IMR-90 (cell line): Measurements from ENCODE around the gene SLC25A52. TPM values are rescaled to one million over a fixed set of nuclear protein-coding genes. Genes with fewer than 3 reads are reported as not detected.

Experiments used
- ATAC-seq: fragments of 200-7000 bp; cut with Tn5 transposase; 2 replicates; pipeline ENCODE4 v1.9.1; 2020; ENCODE audit warnings: low read depth, mild to moderate bottlenecking, moderate library complexity
- BruUV-seq: library from RNA; stranded (reverse); fragments of 400-500 nt; replicated peaks from 2 replicates; lab custom pipeline; 2021; lab: Mats Ljungman, UMichigan
- CTCF ChIA-PET: fragments of 300-600 bp; formaldehyde crosslinking; extraction: SDS; loops from one replicate; lab custom pipeline; 2021; ENCODE audit warnings: antibody characterized with exemption; lab: Yijun Ruan, JAX
- POLR2A ChIA-PET: fragments of 300-600 bp; sonication (Branson Sonifier 250); formaldehyde crosslinking; loops from one replicate; lab custom pipeline; 2022; ENCODE audit warnings: antibody characterized with exemption; ENCODE audit not compliant: unreplicated experiment; lab: Charles Lee
- DNase-seq: peaks from one replicate; pipeline ENCODE4 v3.0.0; 2013
- H2AFZ ChIP-seq: replicated peaks from 2 replicates; pipeline ENCODE3; 2013; ENCODE audit warnings: low read length, mild to moderate bottlenecking; ENCODE audit not compliant: poor library complexity
- H2AK5ac ChIP-seq: 2 replicates; pipeline ENCODE4 v1.6.1; 2013; ENCODE audit warnings: low read depth, low read length, inconsistent platforms
- H2AK9ac ChIP-seq: replicated peaks from 2 replicates; pipeline ENCODE3; 2013; ENCODE audit warnings: mild to moderate bottlenecking, low read depth, low read length, moderate library complexity; ENCODE audit not compliant: poor library complexity
- H2BK120ac ChIP-seq: 2 replicates; pipeline ENCODE4 v1.6.1; 2013; ENCODE audit warnings: low read depth, low read length, inconsistent platforms
- H2BK15ac ChIP-seq: 3 replicates; pipeline ENCODE4 v1.6.1; 2013; ENCODE audit warnings: low read depth, low read length, inconsistent platforms
- H2BK20ac ChIP-seq: 2 replicates; pipeline ENCODE4 v1.6.1; 2013; ENCODE audit warnings: low read depth, mild to moderate bottlenecking, inconsistent platforms, low read length, moderate library complexity
- H2BK5ac ChIP-seq: 2 replicates; pipeline ENCODE4 v1.6.1; 2013; ENCODE audit warnings: mild to moderate bottlenecking, low read depth, low read length, inconsistent platforms; ENCODE audit not compliant: poor library complexity, severe bottlenecking
- H3K14ac ChIP-seq: replicated peaks from 2 replicates; pipeline ENCODE4 v1.6.1; 2013; ENCODE audit warnings: low read depth, low read length, inconsistent platforms
- H3K18ac ChIP-seq: 2 replicates; pipeline ENCODE4 v1.6.1; 2013; ENCODE audit warnings: low read depth, low read length, control low read depth
- H3K23ac ChIP-seq: 2 replicates; pipeline ENCODE4 v1.6.1; 2013; ENCODE audit warnings: low read depth, low read length, inconsistent platforms
- H3K27ac ChIP-seq: 2 replicates; pipeline ENCODE4 v1.5.1; 2013; ENCODE audit warnings: mild to moderate bottlenecking, control low read depth, low read length; ENCODE audit not compliant: insufficient read depth
- H3K27me3 ChIP-seq: 2 replicates; pipeline ENCODE4 v1.6.1; 2013; ENCODE audit warnings: low read length; ENCODE audit not compliant: control insufficient read depth, insufficient read depth
- H3K36me3 ChIP-seq: 2 replicates; pipeline ENCODE4 v1.6.1; 2013; ENCODE audit warnings: low read length, mixed read lengths; ENCODE audit not compliant: control insufficient read depth, insufficient read depth
- H3K4ac ChIP-seq: 2 replicates; pipeline ENCODE4 v1.6.1; 2013; ENCODE audit warnings: low read depth, low read length, inconsistent platforms
- H3K4me1 ChIP-seq: 2 replicates; pipeline ENCODE4 v1.6.1; 2013; ENCODE audit warnings: low read length, mixed read lengths; ENCODE audit not compliant: control insufficient read depth, insufficient read depth
- H3K4me2 ChIP-seq: 2 replicates; pipeline ENCODE4 v1.6.1; 2013; ENCODE audit warnings: low read depth, mild to moderate bottlenecking, control low read depth, low read length, moderate library complexity
- H3K4me3 ChIP-seq: 2 replicates; pipeline ENCODE4 v1.5.1; 2013; ENCODE audit warnings: low read depth, mild to moderate bottlenecking, control low read depth, low read length, moderate library complexity; ENCODE audit not compliant: insufficient read depth
- H3K56ac ChIP-seq: 2 replicates; pipeline ENCODE4 v1.6.1; 2013; ENCODE audit warnings: low read length, inconsistent platforms; ENCODE audit not compliant: insufficient read depth; ENCODE audit errors: extremely low read depth
- H3K79me1 ChIP-seq, 2 experiments: 2 replicates each; pipeline ENCODE4 v1.6.1; 2013; ENCODE audit warnings: low read length in 2 of 2, inconsistent platforms in 1 of 2, low read depth in 1 of 2
- H3K9ac ChIP-seq: 2 replicates; pipeline ENCODE4 v1.6.1; 2013; ENCODE audit warnings: low read depth, low read length, control low read depth
- H3K9me1 ChIP-seq: 2 replicates; pipeline ENCODE4 v1.6.1; 2013; ENCODE audit warnings: low read length, inconsistent platforms; ENCODE audit not compliant: insufficient read depth
- H3K9me3 ChIP-seq: 2 replicates; pipeline ENCODE4 v1.6.1; 2013; ENCODE audit warnings: low read length; ENCODE audit not compliant: control insufficient read depth, insufficient read depth
- H4K20me1 ChIP-seq: 2 replicates; pipeline ENCODE4 v1.6.1; 2013; ENCODE audit warnings: low read length, inconsistent platforms; ENCODE audit not compliant: insufficient read depth
- H4K5ac ChIP-seq: 2 replicates; pipeline ENCODE4 v1.6.1; 2013; ENCODE audit warnings: mild to moderate bottlenecking, low read depth, low read length, control low read depth
- H4K8ac ChIP-seq, 2 experiments: 2 replicates each; pipeline ENCODE4 v1.6.1; 2013; ENCODE audit warnings: low read depth in 2 of 2, low read length in 2 of 2, control low read depth in 1 of 2, inconsistent platforms in 1 of 2
- H4K91ac ChIP-seq: 2 replicates; pipeline ENCODE4 v1.6.1; 2013; ENCODE audit warnings: low read depth, low read length, inconsistent platforms; ENCODE audit not compliant: insufficient read depth
- BHLHE40 ChIP-seq: fragments of 150-350 bp; IDR thresholded peaks from 2 replicates; pipeline ENCODE4 v1.6.1; 2016; ENCODE audit warnings: mild to moderate bottlenecking, low read depth, low read length
- CEBPB ChIP-seq: IDR thresholded peaks from 2 replicates; pipeline ENCODE4 v1.6.1; 2012; ENCODE audit warnings: low read depth, low read length, improper control_type of control experiment
- RCOR1 ChIP-seq: IDR thresholded peaks from 2 replicates; pipeline ENCODE4 v1.6.1; 2012; ENCODE audit warnings: mild to moderate bottlenecking, low read length, improper control_type of control experiment; ENCODE audit not compliant: insufficient replicate concordance
- WGBS, 2 experiments: methylation state at CpG; one replicate each; pipeline versions ENCODE4 v1.1.5 to v1.1.7; 2013; ENCODE audit warnings: missing lambda C conversion rate in 2 of 2; ENCODE audit not compliant: insufficient read length in 1 of 2; ENCODE audit errors: extremely low coverage in 2 of 2; 5-methylcytosine and 5-hydroxymethylcytosine counted together
- dilution Hi-C: fragments of 300-500 bp; cut with HindIII; formaldehyde crosslinking; loops from one replicate; pipeline ENCODE4 v1.14.3; 2018; ENCODE audit warnings: low sequenced_read_pairs; ENCODE audit not compliant: unreplicated experiment
- in situ Hi-C: fragments of 300-500 bp; cut with MboI; formaldehyde crosslinking; loops from 3 replicates; pipeline ENCODE4 v1.14.3; 2019; ENCODE audit warnings: low sequenced_read_pairs, inconsistent platforms, mixed read lengths
- intact Hi-C: fragments of 100-400 bp; cut with micrococcal nuclease; formaldehyde crosslinking; loops from 2 replicates; pipeline ENCODE4 v1.10.0; 2022
- polyA plus RNA-seq, 3 experiments: library from polyadenylated mRNA; depleted of rRNA; stranded (reverse); fragments of >200 nt; gene quantifications; 2 replicates each; pipeline ENCODE4 v1.2.3, GENCODE V29; 2012; ENCODE audit warnings: low replicate concordance in 1 of 3
- total RNA-seq: library from RNA; depleted of rRNA; stranded (reverse); fragments of >200 nt; gene quantifications from 2 replicates; pipeline ENCODE4 v1.2.3, GENCODE V29; 2012

Gene SLC25A52
- total and polyA plus RNA-seq, 2 of the 4 experiments (the other 2 are of a cell fraction): not detected

- no peak overlapping the region for H2AK9ac ChIP-seq
- no peaks in the 10 kb centered on the region for H4K20me1 ChIP-seq
- no peak overlapping the region for H3K4ac ChIP-seq
- no peak overlapping the region for H2AK5ac ChIP-seq
- in situ Hi-C loops: no loop called here
- POLR2A ChIA-PET: no interaction called here
- no peak overlapping the region for H3K4me2 ChIP-seq
- CTCF ChIA-PET: no interaction called here
- no peak overlapping the region for H3K23ac ChIP-seq
- no peak overlapping the region for H2AFZ ChIP-seq
- no peak for DNase-seq
- H4K8ac ChIP-seq: no peak overlapping the region
- no peak overlapping the region for H4K5ac ChIP-seq
- H3K14ac ChIP-seq: no peak overlapping the region
- H3K9me1 ChIP-seq: no peaks in the 10 kb centered on the region
- no peaks in the 10 kb centered on the region for H3K4me1 ChIP-seq
- no peak overlapping the region for H4K91ac ChIP-seq
- no peaks in the 10 kb centered on the region for H3K9me3 ChIP-seq
- no peak for ATAC-seq
- no peak overlapping the region for H2BK5ac ChIP-seq
- H3K27ac ChIP-seq: no peak overlapping the region
- no peaks in the 10 kb centered on the region for H3K27me3 ChIP-seq
- no peak overlapping the region for H3K9ac ChIP-seq
- no peaks in the 10 kb centered on the region for H3K79me1 ChIP-seq
- dilution Hi-C loops: no loop called here
- no peaks in the 10 kb centered on the region for H3K36me3 ChIP-seq
- no peak overlapping the region for H2BK15ac ChIP-seq
- no CpG with 5 or more reads among the region's 2 CpGs for WGBS, 2 experiments
- no peak overlapping the region for H2BK120ac ChIP-seq
- intact Hi-C loops: no loop called here
- H3K4me3 ChIP-seq: no peak overlapping the region
- H3K18ac ChIP-seq: no peak overlapping the region
- no peak overlapping the region for H2BK20ac ChIP-seq
- no peak overlapping the region for H3K56ac ChIP-seq
- TF ChIP-seq RCOR1 (no peak), CEBPB (no peak), BHLHE40 (no peak)
- BruUV-seq: no TSS peak
Observed at GRCh38 chr18:31795747-31796146, 35.1 kb upstream of the SLC25A52 start.
